Nephron progenitor cell (in vitro differentiated cells): ENCODE data around the gene CHMP1B.

Source experiments
- DNase-seq: peaks from one replicate; pipeline ENCODE4 v3.0.0; 2021
- H3K27ac Mint-ChIP-seq: 2 replicates; pipeline ENCODE4 v1.8.0; 2021; ENCODE audit warnings: mild to moderate bottlenecking, moderate library complexity, mixed read lengths
- H3K27me3 Mint-ChIP-seq: 2 replicates; pipeline ENCODE4 v1.8.0; 2021; ENCODE audit warnings: mild to moderate bottlenecking, low read depth, mixed read lengths; ENCODE audit not compliant: poor library complexity
- H3K36me3 Mint-ChIP-seq: 2 replicates; pipeline ENCODE4 v1.8.0; 2021; ENCODE audit warnings: low read depth, mixed read lengths
- H3K4me1 Mint-ChIP-seq: 2 replicates; pipeline ENCODE4 v1.8.0; 2021; ENCODE audit warnings: mixed read lengths
- H3K4me3 Mint-ChIP-seq: 2 replicates; pipeline ENCODE4 v1.8.0; 2021; ENCODE audit warnings: mild to moderate bottlenecking, moderate library complexity, mixed read lengths
- H3K9me3 Mint-ChIP-seq: 2 replicates; pipeline ENCODE4 v1.8.0; 2021; ENCODE audit warnings: mild to moderate bottlenecking, moderate library complexity, mixed read lengths
- TF ChIP-seq, protein P1 (sequence below): fragments of 200-600 bp; sonication (generic); IDR thresholded peaks from 2 replicates; pipeline ENCODE4 v1.5.0; 2021; ENCODE audit warnings: antibody characterized with exemption

The CHMP1B gene

GRCh38 chr18:11865071-11865470, 13.9 kb downstream of the CHMP1B start:
- no peaks in the 10 kb centered on the region for H3K27me3 Mint-ChIP-seq
- H3K9me3 Mint-ChIP-seq, result no peaks in the 10 kb centered on the region

GRCh38 chr18:11866329-11866728, 15.1 kb downstream of the CHMP1B start:
- no peaks in the 10 kb centered on the region for H3K27me3 Mint-ChIP-seq
- TF ChIP-seq, protein P1, sequence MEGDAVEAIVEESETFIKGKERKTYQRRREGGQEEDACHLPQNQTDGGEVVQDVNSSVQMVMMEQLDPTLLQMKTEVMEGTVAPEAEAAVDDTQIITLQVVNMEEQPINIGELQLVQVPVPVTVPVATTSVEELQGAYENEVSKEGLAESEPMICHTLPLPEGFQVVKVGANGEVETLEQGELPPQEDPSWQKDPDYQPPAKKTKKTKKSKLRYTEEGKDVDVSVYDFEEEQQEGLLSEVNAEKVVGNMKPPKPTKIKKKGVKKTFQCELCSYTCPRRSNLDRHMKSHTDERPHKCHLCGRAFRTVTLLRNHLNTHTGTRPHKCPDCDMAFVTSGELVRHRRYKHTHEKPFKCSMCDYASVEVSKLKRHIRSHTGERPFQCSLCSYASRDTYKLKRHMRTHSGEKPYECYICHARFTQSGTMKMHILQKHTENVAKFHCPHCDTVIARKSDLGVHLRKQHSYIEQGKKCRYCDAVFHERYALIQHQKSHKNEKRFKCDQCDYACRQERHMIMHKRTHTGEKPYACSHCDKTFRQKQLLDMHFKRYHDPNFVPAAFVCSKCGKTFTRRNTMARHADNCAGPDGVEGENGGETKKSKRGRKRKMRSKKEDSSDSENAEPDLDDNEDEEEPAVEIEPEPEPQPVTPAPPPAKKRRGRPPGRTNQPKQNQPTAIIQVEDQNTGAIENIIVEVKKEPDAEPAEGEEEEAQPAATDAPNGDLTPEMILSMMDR, result no peak
- DNase-seq, result no peak
- H3K36me3 Mint-ChIP-seq, result peaks cover 51% of the 10 kb centered on the region
- no peak overlapping the region for H3K4me3 Mint-ChIP-seq
- no peaks in the 10 kb centered on the region for H3K9me3 Mint-ChIP-seq
- peaks cover 14% of the 10 kb centered on the region for H3K4me1 Mint-ChIP-seq
- H3K27ac Mint-ChIP-seq, result no peak overlapping the region

More at GRCh38 chr18:11865071-11865470, 13.9 kb downstream of the CHMP1B start:
- H3K4me3 Mint-ChIP-seq, result no peak overlapping the region
- H3K4me1 Mint-ChIP-seq, result peaks cover 25% of the 10 kb centered on the region
- peaks cover 50% of the 10 kb centered on the region for H3K36me3 Mint-ChIP-seq
- TF ChIP-seq, protein P1, result no peak
- H3K27ac Mint-ChIP-seq, result no peak overlapping the region
- DNase-seq, result no peak

DNA sequence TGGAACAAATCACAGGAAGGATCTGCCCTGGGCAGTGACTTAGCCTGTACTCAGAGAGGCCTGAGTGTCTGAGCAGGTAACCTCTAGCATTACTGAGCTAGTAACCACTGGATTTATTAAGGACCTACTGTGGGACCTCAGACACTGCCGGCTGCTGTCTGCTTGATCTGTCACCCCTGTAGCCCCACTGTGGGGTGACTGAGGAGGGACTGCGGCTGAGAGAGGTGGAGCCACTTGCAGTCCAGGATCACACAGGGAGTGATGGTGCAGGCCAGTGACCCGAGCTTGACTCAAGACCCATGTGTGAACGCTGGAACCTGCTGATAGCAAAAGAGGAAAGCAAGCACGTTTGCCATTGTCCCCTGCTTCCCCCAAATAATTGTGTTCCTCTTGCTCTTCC, 15.6 kb downstream of the CHMP1B start:
- no peaks in the 10 kb centered on the region for H3K27me3 Mint-ChIP-seq
- TF ChIP-seq, protein P1, result no peak
- no peak overlapping the region for H3K4me3 Mint-ChIP-seq
- peaks cover 10% of the 10 kb centered on the region for H3K4me1 Mint-ChIP-seq
- H3K36me3 Mint-ChIP-seq, result peaks cover 47% of the 10 kb centered on the region
- no peaks in the 10 kb centered on the region for H3K9me3 Mint-ChIP-seq
- H3K27ac Mint-ChIP-seq, result no peak overlapping the region
- DNase-seq, result no peak

DNA sequence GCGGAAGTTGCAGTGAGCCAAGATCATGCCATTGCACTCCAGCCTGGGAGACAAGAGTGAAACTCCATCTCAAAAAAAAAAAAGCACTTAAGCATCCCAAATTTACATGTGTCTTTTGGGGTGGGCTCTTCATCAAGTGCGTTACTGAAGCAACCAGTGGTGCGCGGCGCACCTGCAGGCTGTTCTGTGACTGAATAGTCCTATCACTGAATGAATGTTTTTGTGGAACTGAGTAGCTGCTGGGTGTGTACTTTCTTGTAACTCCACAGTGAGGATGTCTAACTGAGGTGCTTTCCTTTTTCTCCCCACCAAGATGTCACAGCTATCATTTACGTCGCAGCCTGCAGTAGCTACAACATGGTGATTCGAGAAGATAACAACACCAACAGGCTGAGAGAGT, 17.0 kb downstream of the CHMP1B start:
- TF ChIP-seq, protein P1, result no peak
- Mint-ChIP-seq H3K9me3 (no peaks in the 10 kb centered on the region), H3K4me3 (no peak overlapping the region), H3K36me3 (peaks cover 53% of the 10 kb centered on the region), H3K27ac (peak overlapping the region; percentile 39), H3K4me1 (no peaks in the 10 kb centered on the region), H3K27me3 (no peaks in the 10 kb centered on the region)
- DNase-seq, result no peak

- no peak overlapping the region for H3K27ac Mint-ChIP-seq
- H3K4me3 Mint-ChIP-seq, result no peak overlapping the region
- peaks cover 59% of the 10 kb centered on the region for H3K36me3 Mint-ChIP-seq
- H3K27me3 Mint-ChIP-seq, result no peaks in the 10 kb centered on the region
- no peaks in the 10 kb centered on the region for H3K4me1 Mint-ChIP-seq
- no peak for DNase-seq
- TF ChIP-seq, protein P1, result no peak
- peaks cover 15% of the 10 kb centered on the region for H3K9me3 Mint-ChIP-seq
Observed at GRCh38 chr18:11871501-11871900, 20.3 kb downstream of the CHMP1B start.

DNA sequence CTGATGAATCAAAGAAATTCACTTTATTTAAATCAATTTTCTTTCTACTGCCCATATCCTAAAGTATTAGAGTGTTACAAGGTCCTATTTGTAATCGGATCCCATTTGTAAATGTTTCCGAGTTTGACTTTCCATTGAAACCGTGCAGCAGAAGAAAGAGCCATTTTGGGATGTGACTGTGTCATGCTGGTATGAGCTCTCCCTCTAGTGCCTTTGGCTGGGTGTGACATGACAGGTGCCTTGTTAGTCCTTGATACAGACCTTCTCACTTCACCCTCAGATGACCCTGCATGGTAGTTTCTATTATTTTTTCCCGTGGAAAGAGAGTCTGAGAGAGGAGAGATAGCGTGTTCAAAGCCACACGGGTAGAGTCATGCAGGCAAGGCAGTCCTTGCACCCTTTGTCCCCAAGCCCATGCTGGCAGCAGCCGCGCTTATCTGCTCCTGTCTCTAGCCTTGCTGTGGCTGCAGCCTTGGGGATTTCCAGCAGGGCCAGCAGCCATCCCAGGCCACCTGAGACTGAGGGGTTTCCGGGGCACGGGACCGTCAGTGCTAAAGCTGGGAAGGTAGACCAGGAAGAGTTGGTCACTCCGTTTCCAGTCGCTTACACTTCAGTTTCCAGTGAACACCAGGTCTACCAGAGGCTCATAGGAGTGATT, 21.4 kb downstream of the CHMP1B start:
- H3K4me3 Mint-ChIP-seq, result no peak overlapping the region
- no peak for DNase-seq
- TF ChIP-seq, protein P1, result no peak
- no peaks in the 10 kb centered on the region for H3K27me3 Mint-ChIP-seq
- H3K36me3 Mint-ChIP-seq, result peaks cover 70% of the 10 kb centered on the region
- H3K27ac Mint-ChIP-seq, result no peak overlapping the region
- H3K4me1 Mint-ChIP-seq, result no peaks in the 10 kb centered on the region
- peaks cover 17% of the 10 kb centered on the region for H3K9me3 Mint-ChIP-seq
